HG03460 (cell line): ENCODE data around the gene GRK2.
A peak's percentile ranks its signal among the peaks of the same experiment; 100 is the strongest.
"Not testable (repeated sequence)": the region's sequence is repeated elsewhere in the genome, so short reads cannot be mapped to it uniquely, and the experiment has no call there.

Experiments used
- ATAC-seq: cut with Tn5 transposase; IDR thresholded peaks from one replicate; pipeline ENCODE4 v1.9.1; 2021; ENCODE audit not compliant: unreplicated experiment

Gene GRK2

DNA sequence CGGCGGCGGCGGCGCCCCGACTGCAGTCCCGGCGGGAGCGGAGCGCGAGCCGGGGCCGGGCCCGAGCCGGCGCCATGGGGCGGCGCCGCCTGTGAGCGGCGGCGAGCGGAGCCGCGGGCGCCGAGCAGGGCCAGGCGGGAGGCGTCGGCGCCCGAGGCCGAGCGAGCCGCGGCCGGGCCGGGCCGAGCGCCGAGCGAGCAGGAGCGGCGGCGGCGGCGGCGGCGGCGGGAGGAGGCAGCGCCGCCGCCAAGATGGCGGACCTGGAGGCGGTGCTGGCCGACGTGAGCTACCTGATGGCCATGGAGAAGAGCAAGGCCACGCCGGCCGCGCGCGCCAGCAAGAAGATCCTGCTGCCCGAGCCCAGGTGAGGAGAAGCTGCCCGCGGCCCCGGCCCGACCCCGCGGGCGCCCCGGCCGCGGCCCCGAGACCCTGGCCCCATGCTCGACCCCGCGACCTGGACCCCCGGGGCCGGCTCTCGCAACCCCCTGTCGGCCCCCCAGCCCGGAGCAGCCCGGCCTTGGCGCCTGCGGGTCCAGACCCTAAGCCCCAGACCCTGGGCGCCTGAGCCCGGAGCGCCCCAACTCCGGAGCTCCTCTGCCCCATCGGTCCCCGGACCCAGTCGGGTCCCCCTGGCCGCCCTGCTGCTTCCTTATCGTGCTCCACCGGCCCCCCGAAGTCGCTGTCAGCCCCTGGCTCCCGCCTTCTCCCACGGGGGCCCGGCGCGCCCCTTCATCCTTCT, at the start of gene GRK2:
GRK2 (plus strand) TSS at position 25 of the 739 bp plus-strand sequence; CDS start at position 252, 227 bp downstream.
- ATAC-seq = no peak

GRCh38 chr11:67227726-67228125, 38.5 kb upstream of the GRK2 start:
- no peak for ATAC-seq

GRCh38 chr11:67230406-67230805, 35.9 kb upstream of the GRK2 start:
- ATAC-seq = no peak

- ATAC-seq = no peak
These were observed 35.4 kb upstream of the GRK2 start for GRCh38 chr11:67230886-67231285.

DNA sequence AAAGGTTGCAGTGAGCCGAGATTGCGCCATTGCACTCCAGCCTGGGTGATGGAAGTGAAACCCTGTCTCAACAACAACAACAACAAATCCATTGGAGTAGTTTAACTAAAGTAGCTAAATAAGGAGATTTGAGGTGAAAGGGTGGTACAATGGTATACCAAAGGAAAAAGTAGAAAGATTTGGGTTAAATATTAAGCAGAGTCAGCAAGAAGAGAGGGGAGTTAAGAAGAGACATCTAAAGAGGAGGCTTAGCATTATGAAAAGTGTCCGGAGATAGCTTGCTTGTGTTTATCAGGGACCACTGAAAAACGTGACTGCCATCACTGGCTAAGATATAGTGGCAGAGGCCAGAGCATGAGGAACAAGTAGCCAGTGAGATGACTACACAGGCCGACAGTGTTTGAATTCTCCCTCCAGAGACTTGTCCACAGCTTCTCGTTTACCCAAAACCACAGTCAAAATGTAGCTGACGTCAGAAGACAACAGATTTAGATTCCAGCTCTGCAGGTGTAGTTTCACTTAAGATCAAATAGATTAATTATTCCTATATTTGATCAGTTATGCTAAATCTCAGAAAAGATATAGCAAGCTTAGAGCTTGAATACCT, 32.6 kb upstream of the GRK2 start:
- no peak for ATAC-seq

GRCh38 chr11:67234571-67234970, 31.7 kb upstream of the GRK2 start:
- ATAC-seq = not testable (repeated sequence)

- ATAC-seq = no peak
These were observed 28.7 kb upstream of the GRK2 start for GRCh38 chr11:67237574-67237973.

- no peak for ATAC-seq
These were observed 27.1 kb upstream of the GRK2 start for GRCh38 chr11:67238894-67239782.

DNA sequence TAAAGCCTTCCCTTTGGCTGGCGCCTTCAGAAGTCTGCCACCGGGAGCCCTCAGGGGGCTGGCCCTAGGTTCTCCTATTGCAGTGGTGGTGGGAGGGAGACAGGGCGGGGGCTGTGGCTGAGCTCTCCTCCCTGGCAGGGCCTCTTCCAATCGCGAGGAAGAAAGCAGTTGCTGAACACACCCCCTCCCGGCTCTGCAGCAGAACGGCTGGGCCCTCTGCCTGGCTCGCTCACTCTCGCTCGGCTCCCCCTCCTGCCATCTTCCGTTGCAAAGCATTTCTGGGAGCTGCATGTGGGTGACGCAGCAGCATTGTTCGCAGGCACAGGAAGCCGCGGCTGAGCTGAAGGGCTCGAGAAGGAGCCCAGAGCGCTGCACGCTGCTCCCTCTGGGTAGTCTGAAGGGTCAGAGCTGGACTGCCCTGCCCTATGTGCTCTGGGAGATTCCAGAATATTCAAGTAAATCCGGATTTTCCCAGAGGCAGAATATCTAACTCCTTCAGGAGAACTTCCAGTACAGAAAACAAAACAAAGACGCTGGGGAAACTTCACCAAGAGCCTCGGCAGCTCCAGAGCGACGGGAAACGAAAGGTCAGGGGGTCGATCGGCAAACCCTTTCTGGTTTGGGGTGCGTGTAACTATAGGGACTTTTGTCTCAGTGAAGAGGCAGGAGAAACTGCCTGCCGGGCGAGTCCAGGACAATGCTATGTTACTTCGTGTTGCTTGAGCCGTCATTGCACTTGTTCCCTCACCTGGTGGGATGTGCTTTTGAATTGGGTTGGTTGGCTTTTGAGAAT, 26.3 kb upstream of the GRK2 start:
- ATAC-seq = peak; percentile 90

- ATAC-seq = no peak
These were observed 25.5 kb upstream of the GRK2 start for GRCh38 chr11:67240576-67241389.

DNA sequence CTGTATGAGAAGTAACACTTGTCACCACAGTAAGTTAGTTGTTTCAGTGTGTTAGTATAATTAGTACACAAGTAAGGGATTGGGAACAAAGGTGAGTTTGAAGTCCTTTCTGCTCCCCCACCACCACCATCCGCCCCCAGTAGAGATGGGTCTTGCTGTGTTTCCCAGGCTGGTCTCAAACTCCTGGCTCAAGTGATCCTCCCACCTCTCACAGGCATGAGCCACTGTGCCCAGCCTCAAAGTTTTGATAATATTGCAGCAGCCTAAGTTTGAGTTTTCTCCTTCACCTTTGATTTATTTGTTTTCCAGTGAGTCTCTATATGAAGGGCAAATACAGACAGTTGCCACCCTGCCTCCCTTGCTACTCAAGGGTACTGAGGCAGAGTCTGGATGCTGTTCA, 23.7 kb upstream of the GRK2 start:
- no peak for ATAC-seq

GRCh38 chr11:67243051-67243450, 23.2 kb upstream of the GRK2 start:
- no peak for ATAC-seq

- ATAC-seq = no peak
These were observed 21.2 kb upstream of the GRK2 start for GRCh38 chr11:67245046-67245445.

DNA sequence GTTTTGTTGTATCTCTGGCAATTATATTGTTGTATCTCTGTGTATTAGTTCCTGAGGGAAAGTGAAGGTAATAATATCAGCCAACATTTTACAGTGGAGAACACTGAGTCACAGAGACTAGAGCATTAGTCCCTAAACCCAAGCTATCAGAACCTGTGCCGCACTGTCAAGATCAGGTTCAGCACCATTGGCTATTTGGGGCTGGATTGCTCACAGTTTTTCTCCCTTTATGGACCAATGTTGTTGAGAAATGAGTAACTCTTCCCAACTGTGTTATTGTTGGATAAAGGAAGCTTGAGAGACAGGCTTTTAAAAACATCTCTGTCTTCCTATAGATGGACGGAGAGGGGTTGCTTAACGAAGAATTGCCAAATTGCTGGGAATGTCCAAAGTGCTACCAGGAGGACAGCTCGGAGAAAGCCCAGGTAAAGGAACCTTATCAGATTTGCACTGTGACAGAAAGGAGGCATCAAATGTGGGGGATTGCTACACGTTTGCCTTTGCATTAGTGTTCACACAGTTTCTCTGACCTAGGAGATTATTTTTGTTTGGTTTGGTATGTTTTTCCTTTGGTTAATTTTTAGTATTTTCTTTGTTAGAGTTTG, 18.2 kb upstream of the GRK2 start:
- no peak for ATAC-seq

DNA sequence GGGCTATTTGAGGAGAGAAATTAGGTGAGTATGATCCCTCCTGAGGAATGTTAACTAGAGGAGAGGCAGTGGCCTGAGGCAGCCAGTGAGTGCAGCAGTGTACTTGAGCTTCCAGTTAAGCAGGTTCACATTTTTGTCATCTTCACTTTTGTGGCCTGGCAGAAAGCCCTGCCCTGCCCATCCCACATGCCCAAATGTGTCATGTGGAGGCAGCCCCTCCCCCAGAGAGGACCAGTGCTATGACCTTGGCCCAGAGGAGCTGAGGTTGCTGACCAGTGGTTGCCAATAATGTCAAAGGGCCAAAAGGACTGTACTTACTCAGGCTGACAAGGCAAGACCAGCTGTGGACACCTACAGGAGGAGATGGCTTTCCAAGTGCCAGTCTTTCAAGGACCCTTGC, 17.6 kb upstream of the GRK2 start:
- ATAC-seq = no peak

- no peak for ATAC-seq
These were observed 15.9 kb upstream of the GRK2 start for GRCh38 chr11:67250059-67251043.

DNA sequence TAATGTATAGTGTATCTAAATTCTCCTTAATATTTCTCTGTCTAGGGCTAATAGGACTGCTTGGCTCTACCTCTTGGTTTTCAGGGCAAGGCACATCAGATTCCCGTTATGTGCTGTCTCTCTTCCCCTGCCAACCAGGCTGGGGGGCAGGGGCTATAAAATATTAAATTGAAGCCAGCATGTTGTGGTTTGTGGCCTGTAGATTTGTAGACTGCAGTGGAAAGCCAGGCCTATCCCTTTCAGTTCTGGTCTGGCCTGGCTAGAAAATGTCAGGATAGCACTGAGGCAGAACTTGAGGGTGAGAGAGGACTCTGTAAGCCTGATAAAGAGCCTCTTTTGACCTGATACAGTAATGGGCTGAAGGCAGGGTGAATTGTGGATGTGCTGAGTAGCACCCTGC, 14.4 kb upstream of the GRK2 start:
- no peak for ATAC-seq

- no peak for ATAC-seq
These were observed 13.4 kb upstream of the GRK2 start for GRCh38 chr11:67252831-67253239.
